CD4-positive, CD25-positive, alpha-beta regulatory T cell (primary cell): ENCODE measurements around the gene SAMHD1. TPM values are rescaled to one million over a fixed set of nuclear protein-coding genes. Genes with fewer than 3 reads are reported as not detected.

Experiments
- ATAC-seq, 2 donors: fragments of 150-1000 bp; cut with Tn5 transposase; one replicate each; pipeline ENCODE4 v1.10.0; 2021; ENCODE audit warnings: low read depth in 2 of 2, moderate number of reproducible peaks in 2 of 2, moderate library complexity in 1 of 2
- DNase-seq, 3 donors: peaks; one replicate each; pipeline versions ENCODE4 v3.0.0 to v3.0.0-alpha.2; 2012 to 2022; ENCODE audit warnings: mixed read lengths in 1 of 3
- H3K27ac ChIP-seq: one replicate; pipeline ENCODE4 v1.7.0; 2013; ENCODE audit warnings: mild to moderate bottlenecking, low read length; ENCODE audit not compliant: insufficient read depth, poor library complexity, severe bottlenecking
- H3K27me3 ChIP-seq: one replicate; pipeline ENCODE4 v1.7.0; 2013; ENCODE audit warnings: low read length; ENCODE audit not compliant: control insufficient read depth, insufficient read depth
- H3K36me3 ChIP-seq: one replicate; pipeline ENCODE4 v1.7.0; 2013; ENCODE audit warnings: mild to moderate bottlenecking, low read length, moderate library complexity; ENCODE audit not compliant: control insufficient read depth, insufficient read depth
- H3K4me1 ChIP-seq: 2 replicates; pipeline ENCODE4 v1.7.0; 2013; ENCODE audit warnings: mild to moderate bottlenecking, low read length; ENCODE audit not compliant: insufficient read depth, control insufficient read depth, poor library complexity, severe bottlenecking
- H3K4me3 ChIP-seq: one replicate; pipeline ENCODE4 v1.7.0; 2013; ENCODE audit warnings: low read depth, mild to moderate bottlenecking, low read length, moderate library complexity
- H3K9me3 ChIP-seq, 2 experiments: 1 replicate in 1 of 2; 2 replicates in 1 of 2; pipeline ENCODE4 v1.7.0; 2013; ENCODE audit warnings: low read length in 2 of 2, mild to moderate bottlenecking in 1 of 2, moderate library complexity in 1 of 2; ENCODE audit not compliant: control insufficient read depth in 2 of 2
- H3K27ac Mint-ChIP-seq, 3 donors: one replicate each; pipeline ENCODE4 v1.8.0; 2020 to 2022; ENCODE audit warnings: mild to moderate bottlenecking in 3 of 3, mixed read lengths in 3 of 3, moderate library complexity in 2 of 3
- H3K27me3 Mint-ChIP-seq: one replicate; pipeline ENCODE4 v1.8.0; 2022; ENCODE audit warnings: mild to moderate bottlenecking, mixed read lengths
- H3K36me3 Mint-ChIP-seq: one replicate; pipeline ENCODE4 v1.8.0; 2020; ENCODE audit warnings: mixed read lengths
- H3K4me1 Mint-ChIP-seq, 4 donors: one replicate each; pipeline ENCODE4 v1.8.0; 2020 to 2022; ENCODE audit warnings: mixed read lengths in 4 of 4, mild to moderate bottlenecking in 1 of 4
- H3K4me3 Mint-ChIP-seq, 4 donors: one replicate each; pipeline ENCODE4 v1.8.0; 2020 to 2022; ENCODE audit warnings: mild to moderate bottlenecking in 4 of 4, mixed read lengths in 4 of 4, moderate library complexity in 3 of 4
- H3K9me3 Mint-ChIP-seq, 7 donors: one replicate each; pipeline ENCODE4 v1.8.0; 2020 to 2022; ENCODE audit warnings: mixed read lengths in 7 of 7, mild to moderate bottlenecking in 3 of 7, moderate library complexity in 2 of 7
- polyA plus RNA-seq, 4 donors: library from polyadenylated mRNA; unstranded; fragments of 300-500 nt; fragmentation: Illumina TruSeq; gene quantifications; one replicate each; pipeline ENCODE4 v1.2.3, GENCODE V29; 2021
- total RNA-seq: library from RNA; stranded (reverse); gene quantifications from one replicate; pipeline ENCODE4 v1.2.3, GENCODE V29; 2022

Gene SAMHD1
- total and polyA plus RNA-seq, 5 donors from 2014 or later: 327 to 723 (median 416) TPM

- H3K9me3 Mint-ChIP-seq: peaks cover 0 to 2% (median 0%) of the 10 kb centered on the region in 7 donors
- H3K27ac Mint-ChIP-seq: no peak overlapping the region
- ATAC-seq (no peak), DNase-seq (no peak)
- Histone ChIP-seq H3K9me3 (no peaks in the 10 kb centered on the region), H3K27ac (peak overlapping the region; percentile 14), H3K36me3 (peaks cover 44% of the 10 kb centered on the region), H3K27me3 (no peaks in the 10 kb centered on the region), H3K4me1 (peaks cover 10% of the 10 kb centered on the region), H3K4me3 (no peak overlapping the region)
- peaks cover 5 to 28% (median 17%) of the 10 kb centered on the region in 4 donors for H3K4me1 Mint-ChIP-seq
- no peaks in the 10 kb centered on the region for H3K27me3 Mint-ChIP-seq
- H3K36me3 Mint-ChIP-seq: peaks cover 33% of the 10 kb centered on the region
- H3K4me3 Mint-ChIP-seq: peak overlapping the region in 1 of 4 donors; percentile 54
Measured at GRCh38 chr20:36888880-36889516, 62.5 kb downstream of the SAMHD1 start.

- Mint-ChIP-seq H3K9me3 (peaks cover 0 to 2% (median 0%) of the 10 kb centered on the region in 7 donors), H3K4me1 (peaks cover 5 to 31% (median 15%) of the 10 kb centered on the region in 4 donors), H3K36me3 (peaks cover 20% of the 10 kb centered on the region), H3K4me3 (peak overlapping the region in 1 of 4 donors; percentile 52), H3K27ac (peak overlapping the region; percentile 36 to 76 (median 62)), H3K27me3 (no peaks in the 10 kb centered on the region)
- ATAC-seq (no peak), DNase-seq (no peak)
- peak overlapping the region; percentile 63 for H3K27ac ChIP-seq
- no peaks in the 10 kb centered on the region for H3K9me3 ChIP-seq
- no peak overlapping the region for H3K4me3 ChIP-seq
- no peaks in the 10 kb centered on the region for H3K27me3 ChIP-seq
- H3K4me1 ChIP-seq: peaks cover 10% of the 10 kb centered on the region
- peaks cover 31% of the 10 kb centered on the region for H3K36me3 ChIP-seq
Measured at GRCh38 chr20:36887752-36888090, 63.8 kb downstream of the SAMHD1 start.

GRCh38 chr20:36886859-36887751 is 64.4 kb downstream of the SAMHD1 start:
- Histone ChIP-seq H3K4me3 (no peak overlapping the region), H3K27ac (peak overlapping the region; percentile 63), H3K9me3 (no peaks in the 10 kb centered on the region), H3K4me1 (peaks cover 10% of the 10 kb centered on the region), H3K36me3 (peaks cover 25% of the 10 kb centered on the region), H3K27me3 (no peaks in the 10 kb centered on the region)
- peak overlapping the region; percentile 62 to 76 (median 63) for H3K27ac Mint-ChIP-seq
- peak overlapping the region in 3 of 4 donors; percentile 35 to 52 (median 43) for H3K4me3 Mint-ChIP-seq
- ATAC-seq (peak; percentile 78 to 80), DNase-seq (peak; percentile 63 to 80 (median 78))
- H3K27me3 Mint-ChIP-seq: no peaks in the 10 kb centered on the region
- H3K4me1 Mint-ChIP-seq: peaks cover 5 to 28% (median 14%) of the 10 kb centered on the region in 4 donors
- peaks cover 0 to 2% (median 0%) of the 10 kb centered on the region in 7 donors for H3K9me3 Mint-ChIP-seq
- H3K36me3 Mint-ChIP-seq: peaks cover 16% of the 10 kb centered on the region

GRCh38 chr20:36885356-36885755 is 66.2 kb downstream of the SAMHD1 start:
- peaks cover 8% of the 10 kb centered on the region for H3K36me3 ChIP-seq
- no peak for ATAC-seq
- no peak for DNase-seq
- peak overlapping the region; percentile 22 to 28 (median 23) for H3K27ac Mint-ChIP-seq
- no peak overlapping the region for H3K27ac ChIP-seq
- no peak overlapping the region for H3K4me3 Mint-ChIP-seq
- no peaks in the 10 kb centered on the region for H3K9me3 Mint-ChIP-seq
- peaks cover 5 to 25% (median 14%) of the 10 kb centered on the region in 4 donors for H3K4me1 Mint-ChIP-seq
- peaks cover 10% of the 10 kb centered on the region for H3K4me1 ChIP-seq
- H3K36me3 Mint-ChIP-seq: peaks cover 7% of the 10 kb centered on the region
- H3K27me3 Mint-ChIP-seq: no peaks in the 10 kb centered on the region
- H3K4me3 ChIP-seq: no peak overlapping the region
- no peaks in the 10 kb centered on the region for H3K9me3 ChIP-seq
- no peaks in the 10 kb centered on the region for H3K27me3 ChIP-seq

- Mint-ChIP-seq H3K4me1 (peaks cover 5 to 25% (median 11%) of the 10 kb centered on the region in 4 donors), H3K9me3 (no peaks in the 10 kb centered on the region), H3K36me3 (no peaks in the 10 kb centered on the region), H3K27me3 (no peaks in the 10 kb centered on the region), H3K4me3 (peak overlapping the region in 1 of 4 donors; percentile 63), H3K27ac (no peak overlapping the region)
- Histone ChIP-seq H3K4me1 (peaks cover 10% of the 10 kb centered on the region), H3K36me3 (peaks cover 1% of the 10 kb centered on the region), H3K27ac (no peak overlapping the region), H3K9me3 (no peaks in the 10 kb centered on the region), H3K27me3 (no peaks in the 10 kb centered on the region), H3K4me3 (no peak overlapping the region)
- ATAC-seq (no peak), DNase-seq (no peak)
Measured at GRCh38 chr20:36883977-36884535, 67.5 kb downstream of the SAMHD1 start.

- H3K27me3 Mint-ChIP-seq: no peaks in the 10 kb centered on the region
- peak overlapping the region in 2 of 3 donors; percentile 46 to 69 for H3K27ac Mint-ChIP-seq
- ATAC-seq (peak in 1 of 2 donors; percentile 44), DNase-seq (no peak)
- Histone ChIP-seq H3K9me3 (no peaks in the 10 kb centered on the region), H3K36me3 (no peaks in the 10 kb centered on the region), H3K27ac (no peak overlapping the region), H3K4me3 (no peak overlapping the region), H3K27me3 (no peaks in the 10 kb centered on the region), H3K4me1 (peaks cover 4% of the 10 kb centered on the region)
- no peak overlapping the region for H3K4me3 Mint-ChIP-seq
- no peaks in the 10 kb centered on the region for H3K9me3 Mint-ChIP-seq
- peaks cover 2 to 15% (median 8%) of the 10 kb centered on the region in 4 donors for H3K4me1 Mint-ChIP-seq
- H3K36me3 Mint-ChIP-seq: no peaks in the 10 kb centered on the region
Measured at GRCh38 chr20:36881888-36882287, 69.6 kb downstream of the SAMHD1 start.

GRCh38 chr20:36881331-36881730 is 70.2 kb downstream of the SAMHD1 start:
- no peaks in the 10 kb centered on the region for H3K36me3 Mint-ChIP-seq
- Histone ChIP-seq H3K4me3 (no peak overlapping the region), H3K27ac (no peak overlapping the region), H3K4me1 (no peaks in the 10 kb centered on the region), H3K9me3 (no peaks in the 10 kb centered on the region), H3K36me3 (no peaks in the 10 kb centered on the region), H3K27me3 (no peaks in the 10 kb centered on the region)
- no peak for ATAC-seq
- H3K4me3 Mint-ChIP-seq: no peak overlapping the region
- no peaks in the 10 kb centered on the region for H3K9me3 Mint-ChIP-seq
- peak overlapping the region in 1 of 3 donors; percentile 46 for H3K27ac Mint-ChIP-seq
- no peak for DNase-seq
- no peaks in the 10 kb centered on the region for H3K27me3 Mint-ChIP-seq
- peaks cover 0 to 10% (median 7%) of the 10 kb centered on the region in 4 donors for H3K4me1 Mint-ChIP-seq
